OCI-LY1 (cell line): ENCODE data around the gene CTNND2.

Experiments
- H2AFZ ChIP-seq: fragments of 200-600 bp; sonication (generic), shearing (Covaris generic); 2 replicates; pipeline ENCODE4 v1.6.0; 2014; ENCODE audit warnings: antibody characterized with exemption, mild to moderate bottlenecking, low read length
- H3F3A ChIP-seq: fragments of 200-600 bp; sonication (generic), shearing (Covaris generic); 2 replicates; pipeline ENCODE4 v1.6.0; 2014; ENCODE audit warnings: mild to moderate bottlenecking, antibody characterized with exemption, low read length, moderate library complexity; ENCODE audit not compliant: insufficient read depth
- H3K27ac ChIP-seq: fragments of 200-600 bp; sonication (generic); 2 replicates; pipeline ENCODE4 v1.5.1; 2014; ENCODE audit warnings: low read length, mixed run types, mild to moderate bottlenecking, low read depth; ENCODE audit not compliant: poor library complexity, severe bottlenecking
- H3K27me3 ChIP-seq: fragments of 200-600 bp; sonication (generic); 2 replicates; pipeline ENCODE4 v1.6.0; 2014; ENCODE audit warnings: antibody characterized with exemption, mild to moderate bottlenecking, low read length, moderate library complexity; ENCODE audit not compliant: insufficient read depth
- H3K36me3 ChIP-seq: fragments of 200-600 bp; sonication (generic); 2 replicates; pipeline ENCODE4 v1.6.1; 2014; ENCODE audit warnings: mild to moderate bottlenecking, antibody characterized with exemption, low read length, moderate library complexity, mixed read lengths; ENCODE audit not compliant: insufficient read depth
- H3K4me1 ChIP-seq: fragments of 200-600 bp; sonication (generic); 2 replicates; pipeline ENCODE4 v1.5.1; 2014; ENCODE audit warnings: mild to moderate bottlenecking, low read length, moderate library complexity; ENCODE audit not compliant: insufficient read depth, severe bottlenecking
- H3K4me2 ChIP-seq: fragments of 200-600 bp; sonication (generic), shearing (Covaris generic); 2 replicates; pipeline ENCODE4 v1.6.1; 2014; ENCODE audit warnings: low read length
- H3K4me3 ChIP-seq: fragments of 200-600 bp; sonication (generic); 2 replicates; pipeline ENCODE4 v1.5.1; 2014; ENCODE audit warnings: low read length, low read depth, mild to moderate bottlenecking, mixed read lengths; ENCODE audit not compliant: poor library complexity, severe bottlenecking
- H3K79me2 ChIP-seq: fragments of 200-600 bp; shearing (Covaris generic); 2 replicates; pipeline ENCODE4 v1.6.1; 2016; ENCODE audit warnings: mixed run types, low read length, mixed read lengths; ENCODE audit not compliant: insufficient read depth
- H3K9ac ChIP-seq: fragments of 200-600 bp; sonication (generic), shearing (Covaris generic); 2 replicates; pipeline ENCODE4 v1.6.1; 2014; ENCODE audit warnings: mild to moderate bottlenecking, low read length, mixed read lengths
- H3K9me2 ChIP-seq: fragments of 200-600 bp; sonication (generic), shearing (Covaris generic); 2 replicates; pipeline ENCODE4 v1.6.1; 2014; ENCODE audit warnings: low read depth, mild to moderate bottlenecking, low read length, mixed read lengths
- H3K9me3 ChIP-seq: fragments of 200-600 bp; shearing (Covaris generic); 2 replicates; pipeline ENCODE4 v1.6.1; 2014; ENCODE audit warnings: low read length, mixed read lengths
- H4K20me1 ChIP-seq: fragments of 200-600 bp; sonication (generic), shearing (Covaris generic); 2 replicates; pipeline ENCODE4 v1.6.0; 2016; ENCODE audit warnings: mild to moderate bottlenecking, low read length; ENCODE audit not compliant: insufficient read depth
- CTCF ChIP-seq: fragments of 200-600 bp; sonication (generic), shearing (Covaris generic); IDR thresholded peaks from 2 replicates; pipeline ENCODE4 v1.5.1; 2017; ENCODE audit warnings: mild to moderate bottlenecking, antibody characterized with exemption, low read length, moderate library complexity, mixed read lengths
- EZH2 ChIP-seq: fragments of 200-600 bp; sonication (generic), shearing (Covaris generic); IDR thresholded peaks from 2 replicates; pipeline ENCODE4 v1.8.0; 2017; ENCODE audit warnings: borderline replicate concordance, mixed run types, mild to moderate bottlenecking, antibody characterized with exemption, low read length, moderate library complexity, mixed read lengths

Gene CTNND2

GRCh38 chr5:11121885-11122284 lies 782.4 kb downstream of the CTNND2 start:
- Histone ChIP-seq H3K9ac (no peak overlapping the region), H3K27me3 (no peaks in the 10 kb centered on the region), H3K4me1 (no peaks in the 10 kb centered on the region), H2AFZ (no peak overlapping the region), H3K9me3 (no peaks in the 10 kb centered on the region), H4K20me1 (no peaks in the 10 kb centered on the region), H3K4me2 (no peak overlapping the region), H3K27ac (no peak overlapping the region), H3K36me3 (no peaks in the 10 kb centered on the region), H3K9me2 (no peaks in the 10 kb centered on the region), H3K79me2 (no peaks in the 10 kb centered on the region), H3F3A (no peaks in the 10 kb centered on the region), H3K4me3 (no peak overlapping the region)
- TF ChIP-seq EZH2 = no peak
- no peak for TF ChIP-seq CTCF

- Histone ChIP-seq H3K27ac (no peak overlapping the region), H3K4me1 (no peaks in the 10 kb centered on the region), H3F3A (no peaks in the 10 kb centered on the region), H3K36me3 (no peaks in the 10 kb centered on the region), H3K9me3 (no peaks in the 10 kb centered on the region), H3K4me2 (no peak overlapping the region), H2AFZ (no peak overlapping the region), H3K27me3 (no peaks in the 10 kb centered on the region), H4K20me1 (no peaks in the 10 kb centered on the region), H3K4me3 (no peak overlapping the region), H3K9me2 (no peaks in the 10 kb centered on the region), H3K79me2 (no peaks in the 10 kb centered on the region), H3K9ac (no peak overlapping the region)
- TF ChIP-seq EZH2 = no peak
- no peak for TF ChIP-seq CTCF
These were observed 794.1 kb downstream of the CTNND2 start for GRCh38 chr5:11110128-11110527.

GRCh38 chr5:11105696-11106095 lies 798.5 kb downstream of the CTNND2 start:
- Histone ChIP-seq H3K4me1 (no peaks in the 10 kb centered on the region), H3K4me3 (no peak overlapping the region), H3K9me2 (no peaks in the 10 kb centered on the region), H3K9me3 (no peaks in the 10 kb centered on the region), H3K4me2 (no peak overlapping the region), H3K9ac (no peak overlapping the region), H3F3A (no peaks in the 10 kb centered on the region), H3K27ac (no peak overlapping the region), H2AFZ (no peak overlapping the region), H3K27me3 (no peaks in the 10 kb centered on the region), H3K36me3 (no peaks in the 10 kb centered on the region), H3K79me2 (no peaks in the 10 kb centered on the region), H4K20me1 (no peaks in the 10 kb centered on the region)
- no peak for TF ChIP-seq EZH2
- no peak for TF ChIP-seq CTCF
